Measurements from ENCODE around the gene TMEM201. TPM values are rescaled to one million over a fixed set of nuclear protein-coding genes. Genes with fewer than 3 reads are reported as not detected.

TMEM201 gene
- polyA plus RNA-seq, 1 of the 3 experiments (the other 2 are of a cell fraction): 8.2 TPM

GRCh38 chr1:9634582-9634981, 45.9 kb downstream of the TMEM201 start:
- ChIA-PET CTCF (interaction anchor here (1.3 to 1.9 kb wide), 2 partner anchors 8 to 150 kb away, joined by 3 to 16 read pairs; no protein-coding TSS in a partner anchor), POLR2A (no interaction called here)
- H3K4me2 ChIP-seq: no peak overlapping the region
- H3F3A ChIP-seq (replicated peaks; ENCODE audit: insufficient read depth): no peaks in the 10 kb centered on the region
- no peak overlapping the region for H3K9ac ChIP-seq
- no peak overlapping the region for H3K27ac ChIP-seq (ENCODE audit: low read depth in 2 of 2, low read length in 1 of 2)
- TF ChIP-seq MEF2A (IDR thresholded peaks at IDR 0.05; ENCODE audit: borderline replicate concordance, low read depth): no peak
- no peak for TF ChIP-seq NFIC (IDR thresholded peaks at IDR 0.05; ENCODE audit: borderline replicate concordance)
- TF ChIP-seq, protein P1, sequence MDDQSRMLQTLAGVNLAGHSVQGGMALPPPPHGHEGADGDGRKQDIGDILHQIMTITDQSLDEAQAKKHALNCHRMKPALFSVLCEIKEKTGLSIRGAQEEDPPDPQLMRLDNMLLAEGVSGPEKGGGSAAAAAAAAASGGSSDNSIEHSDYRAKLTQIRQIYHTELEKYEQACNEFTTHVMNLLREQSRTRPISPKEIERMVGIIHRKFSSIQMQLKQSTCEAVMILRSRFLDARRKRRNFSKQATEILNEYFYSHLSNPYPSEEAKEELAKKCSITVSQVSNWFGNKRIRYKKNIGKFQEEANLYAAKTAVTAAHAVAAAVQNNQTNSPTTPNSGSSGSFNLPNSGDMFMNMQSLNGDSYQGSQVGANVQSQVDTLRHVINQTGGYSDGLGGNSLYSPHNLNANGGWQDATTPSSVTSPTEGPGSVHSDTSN (IDR thresholded peaks at IDR 0.05): no peak
- no peak for TF ChIP-seq SIN3A (IDR thresholded peaks at IDR 0.05; ENCODE audit: borderline replicate concordance, low read depth, low read length)
- no peak for TF ChIP-seq RCOR1 (IDR thresholded peaks at IDR 0.05; ENCODE audit: low read length)
- no peak for TF ChIP-seq EZH2phosphoT487 (IDR thresholded peaks at IDR 0.05; ENCODE audit: borderline replicate concordance, low read depth)
- TF ChIP-seq, protein P2, sequence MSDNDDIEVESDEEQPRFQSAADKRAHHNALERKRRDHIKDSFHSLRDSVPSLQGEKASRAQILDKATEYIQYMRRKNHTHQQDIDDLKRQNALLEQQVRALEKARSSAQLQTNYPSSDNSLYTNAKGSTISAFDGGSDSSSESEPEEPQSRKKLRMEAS (IDR thresholded peaks at IDR 0.05; ENCODE audit: low read depth): no peak
- TF ChIP-seq GATA2 (CRISPR knock-in tag; IDR thresholded peaks at IDR 0.05): no peak
- H3K9me3 ChIP-seq: no peaks in the 10 kb centered on the region
- H3K36me3 ChIP-seq (replicated peaks in 1 of 2; ENCODE audit: control insufficient read depth in 1 of 2, insufficient read depth in 2 of 2, low read length in 1 of 2): no peaks in the 10 kb centered on the region
- no peak for DNase-seq
- no peak overlapping the region for H2AFZ ChIP-seq (ENCODE audit: low read depth)
- H4K20me1 ChIP-seq (ENCODE audit: insufficient read depth): no peaks in the 10 kb centered on the region
- no peaks in the 10 kb centered on the region for H3K27me3 ChIP-seq (ENCODE audit: insufficient read depth)
- 62% methylated on average over 2 of the region's 2 CpGs for WGBS (ENCODE audit: low lambda C conversion rate)
- H3K9me2 ChIP-seq: no peaks in the 10 kb centered on the region
- H3K4me1 ChIP-seq (ENCODE audit: control insufficient read depth in 1 of 2, insufficient read depth in 2 of 2, low read depth in 1 of 2, low read length in 1 of 2): no peaks in the 10 kb centered on the region
- H3K79me2 ChIP-seq (ENCODE audit: insufficient read depth): no peaks in the 10 kb centered on the region
- no peak overlapping the region for H3K4me3 ChIP-seq (ENCODE audit: low read depth in 2 of 2, low read length in 1 of 2)

DNA sequence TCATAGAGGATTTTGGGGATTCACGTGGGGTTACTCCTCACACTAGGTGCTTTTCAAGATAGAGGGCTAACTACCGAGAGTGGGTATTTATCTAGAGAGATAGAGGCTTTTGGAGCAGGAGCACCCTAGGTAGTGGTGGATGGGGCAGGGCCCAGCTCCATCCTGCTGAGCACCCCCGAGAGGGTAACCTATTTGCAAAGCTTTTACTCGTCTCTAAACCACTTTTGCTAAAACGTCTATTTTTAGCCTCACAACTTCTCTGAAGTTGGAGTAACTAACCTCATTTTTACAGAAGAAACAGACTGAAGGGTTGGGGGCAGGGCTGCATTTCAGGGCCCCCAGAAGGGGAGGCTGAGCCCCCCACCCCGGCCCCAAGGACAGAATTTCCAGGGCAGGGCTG, 50.5 kb downstream of the TMEM201 start:
- ChIA-PET POLR2A (no interaction called here), CTCF (interaction anchor here (1.8 kb wide), 1 partner anchor 12 kb away, joined by 9 read pairs; no protein-coding TSS in a partner anchor)
- WGBS (ENCODE audit: low lambda C conversion rate): 53% methylated on average over 6 of the region's 6 CpGs

More for the DNA sequence above, 50.5 kb downstream of the TMEM201 start:
- Histone ChIP-seq H3K9me3 (no peaks in the 10 kb centered on the region), H3K4me2 (no peak overlapping the region), H3K36me3 (replicated peaks in 1 of 2; ENCODE audit: control insufficient read depth in 1 of 2, insufficient read depth in 2 of 2, low read length in 1 of 2) (no peaks in the 10 kb centered on the region), H3F3A (replicated peaks; ENCODE audit: insufficient read depth) (no peaks in the 10 kb centered on the region), H3K27ac (ENCODE audit: low read depth in 2 of 2, low read length in 1 of 2) (no peak overlapping the region), H3K4me3 (ENCODE audit: low read depth in 2 of 2, low read length in 1 of 2) (no peak overlapping the region), H3K79me2 (ENCODE audit: insufficient read depth) (no peaks in the 10 kb centered on the region), H3K9ac (no peak overlapping the region), H2AFZ (ENCODE audit: low read depth) (no peak overlapping the region), H4K20me1 (ENCODE audit: insufficient read depth) (no peaks in the 10 kb centered on the region), H3K27me3 (ENCODE audit: insufficient read depth) (no peaks in the 10 kb centered on the region), H3K9me2 (no peaks in the 10 kb centered on the region), H3K4me1 (ENCODE audit: control insufficient read depth in 1 of 2, insufficient read depth in 2 of 2, low read depth in 1 of 2, low read length in 1 of 2) (no peaks in the 10 kb centered on the region)
- TF ChIP-seq RAD21 (IDR thresholded peaks at IDR 0.05; ENCODE audit: low read length): no peak
- DNase-seq: no peak

Measured in SK-N-SH (cell line).